Measurements from ENCODE around the gene WAC. TPM values are rescaled to one million over a fixed set of nuclear protein-coding genes. Genes with fewer than 3 reads are reported as not detected.

WAC gene
- total and polyA plus RNA-seq, 2 of the 13 experiments (the other 11 are each of a cell fraction or from before 2014, with no cell fraction given): 69.1 to 96.2 TPM

DNA sequence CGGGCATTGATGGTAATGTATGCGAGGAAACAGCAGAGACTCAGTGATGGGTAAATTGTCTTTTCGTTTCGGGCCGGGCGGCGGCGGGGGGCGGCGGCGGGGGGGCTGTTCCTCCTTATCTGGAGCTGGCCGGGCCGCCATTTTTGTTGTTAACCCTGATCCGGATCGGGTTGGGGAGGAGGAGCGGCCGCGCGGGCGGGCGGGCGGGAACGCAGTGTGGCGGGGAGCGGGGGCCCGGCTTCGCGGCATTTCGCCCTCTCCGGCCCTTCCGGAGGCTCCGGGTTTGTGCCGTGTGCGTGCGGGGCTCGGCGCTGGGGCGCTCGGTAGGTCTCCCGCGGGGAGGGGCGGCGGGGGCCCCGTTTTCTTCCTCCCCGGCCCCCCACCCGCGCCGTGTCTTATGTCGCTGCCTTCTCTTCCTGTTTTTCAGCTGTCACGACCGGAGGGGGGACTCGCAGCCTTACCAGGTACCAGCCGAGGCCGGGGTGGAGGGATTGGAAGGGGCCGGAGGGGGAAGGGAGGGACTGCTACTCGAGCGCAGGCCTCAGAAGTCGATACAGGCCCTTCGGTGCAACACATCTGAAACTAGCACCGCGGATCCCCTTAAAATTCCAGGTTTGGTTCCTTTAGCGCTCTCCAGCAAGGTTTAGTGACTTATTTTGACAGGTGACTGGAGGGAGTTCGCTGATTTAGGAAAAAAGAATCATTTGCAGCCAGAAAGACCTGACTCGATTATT lies 820 bp downstream of the WAC start (continued):
- TF ChIP-seq, protein P1, sequence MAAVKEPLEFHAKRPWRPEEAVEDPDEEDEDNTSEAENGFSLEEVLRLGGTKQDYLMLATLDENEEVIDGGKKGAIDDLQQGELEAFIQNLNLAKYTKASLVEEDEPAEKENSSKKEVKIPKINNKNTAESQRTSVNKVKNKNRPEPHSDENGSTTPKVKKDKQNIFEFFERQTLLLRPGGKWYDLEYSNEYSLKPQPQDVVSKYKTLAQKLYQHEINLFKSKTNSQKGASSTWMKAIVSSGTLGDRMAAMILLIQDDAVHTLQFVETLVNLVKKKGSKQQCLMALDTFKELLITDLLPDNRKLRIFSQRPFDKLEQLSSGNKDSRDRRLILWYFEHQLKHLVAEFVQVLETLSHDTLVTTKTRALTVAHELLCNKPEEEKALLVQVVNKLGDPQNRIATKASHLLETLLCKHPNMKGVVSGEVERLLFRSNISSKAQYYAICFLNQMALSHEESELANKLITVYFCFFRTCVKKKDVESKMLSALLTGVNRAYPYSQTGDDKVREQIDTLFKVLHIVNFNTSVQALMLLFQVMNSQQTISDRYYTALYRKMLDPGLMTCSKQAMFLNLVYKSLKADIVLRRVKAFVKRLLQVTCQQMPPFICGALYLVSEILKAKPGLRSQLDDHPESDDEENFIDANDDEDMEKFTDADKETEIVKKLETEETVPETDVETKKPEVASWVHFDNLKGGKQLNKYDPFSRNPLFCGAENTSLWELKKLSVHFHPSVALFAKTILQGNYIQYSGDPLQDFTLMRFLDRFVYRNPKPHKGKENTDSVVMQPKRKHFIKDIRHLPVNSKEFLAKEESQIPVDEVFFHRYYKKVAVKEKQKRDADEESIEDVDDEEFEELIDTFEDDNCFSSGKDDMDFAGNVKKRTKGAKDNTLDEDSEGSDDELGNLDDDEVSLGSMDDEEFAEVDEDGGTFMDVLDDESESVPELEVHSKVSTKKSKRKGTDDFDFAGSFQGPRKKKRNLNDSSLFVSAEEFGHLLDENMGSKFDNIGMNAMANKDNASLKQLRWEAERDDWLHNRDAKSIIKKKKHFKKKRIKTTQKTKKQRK (IDR thresholded peaks at IDR 0.05; ENCODE audit: low read length): no peak
- no peak for TF ChIP-seq CC2D1A (CRISPR knock-in tag; IDR thresholded peaks at IDR 0.05)
- TF ChIP-seq JUNB (CRISPR knock-in tag; IDR thresholded peaks at IDR 0.05; ENCODE audit: borderline replicate concordance): no peak
- TF ChIP-seq ZNF724P (CRISPR knock-in tag; IDR thresholded peaks at IDR 0.05; ENCODE audit: borderline replicate concordance): no peak
- TF ChIP-seq ZNF230 (CRISPR knock-in tag; IDR thresholded peaks at IDR 0.05): no peak
- TF ChIP-seq, protein P2, sequence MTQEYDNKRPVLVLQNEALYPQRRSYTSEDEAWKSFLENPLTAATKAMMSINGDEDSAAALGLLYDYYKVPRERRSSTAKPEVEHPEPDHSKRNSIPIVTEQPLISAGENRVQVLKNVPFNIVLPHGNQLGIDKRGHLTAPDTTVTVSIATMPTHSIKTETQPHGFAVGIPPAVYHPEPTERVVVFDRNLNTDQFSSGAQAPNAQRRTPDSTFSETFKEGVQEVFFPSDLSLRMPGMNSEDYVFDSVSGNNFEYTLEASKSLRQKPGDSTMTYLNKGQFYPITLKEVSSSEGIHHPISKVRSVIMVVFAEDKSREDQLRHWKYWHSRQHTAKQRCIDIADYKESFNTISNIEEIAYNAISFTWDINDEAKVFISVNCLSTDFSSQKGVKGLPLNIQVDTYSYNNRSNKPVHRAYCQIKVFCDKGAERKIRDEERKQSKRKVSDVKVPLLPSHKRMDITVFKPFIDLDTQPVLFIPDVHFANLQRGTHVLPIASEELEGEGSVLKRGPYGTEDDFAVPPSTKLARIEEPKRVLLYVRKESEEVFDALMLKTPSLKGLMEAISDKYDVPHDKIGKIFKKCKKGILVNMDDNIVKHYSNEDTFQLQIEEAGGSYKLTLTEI (CRISPR knock-in tag; conservative IDR thresholded peaks at IDR 0.05): no peak
- no peak for TF ChIP-seq MEF2D (CRISPR knock-in tag; IDR thresholded peaks at IDR 0.05)
- peak; percentile 29; the same call in 1 of the 2 replicates for TF ChIP-seq ARNTL (CRISPR knock-in tag; IDR thresholded peaks at IDR 0.05)
- TF ChIP-seq, protein P3, sequence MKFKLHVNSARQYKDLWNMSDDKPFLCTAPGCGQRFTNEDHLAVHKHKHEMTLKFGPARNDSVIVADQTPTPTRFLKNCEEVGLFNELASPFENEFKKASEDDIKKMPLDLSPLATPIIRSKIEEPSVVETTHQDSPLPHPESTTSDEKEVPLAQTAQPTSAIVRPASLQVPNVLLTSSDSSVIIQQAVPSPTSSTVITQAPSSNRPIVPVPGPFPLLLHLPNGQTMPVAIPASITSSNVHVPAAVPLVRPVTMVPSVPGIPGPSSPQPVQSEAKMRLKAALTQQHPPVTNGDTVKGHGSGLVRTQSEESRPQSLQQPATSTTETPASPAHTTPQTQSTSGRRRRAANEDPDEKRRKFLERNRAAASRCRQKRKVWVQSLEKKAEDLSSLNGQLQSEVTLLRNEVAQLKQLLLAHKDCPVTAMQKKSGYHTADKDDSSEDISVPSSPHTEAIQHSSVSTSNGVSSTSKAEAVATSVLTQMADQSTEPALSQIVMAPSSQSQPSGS (CRISPR knock-in tag; IDR thresholded peaks at IDR 0.05): no peak
- 0 out of 2 replicates have a peak, but pooled peaks have one; percentile 38 for TF ChIP-seq HDAC1 (CRISPR knock-in tag; IDR thresholded peaks at IDR 0.05)
- peak; percentile 76; the same call in 1 of the 2 replicates for TF ChIP-seq ZNF790 (CRISPR knock-in tag; IDR thresholded peaks at IDR 0.05; ENCODE audit: borderline replicate concordance)
- no peak for TF ChIP-seq ZNF776 (CRISPR knock-in tag; IDR thresholded peaks at IDR 0.05)
- no peak for TF ChIP-seq ZNF180 (CRISPR knock-in tag; IDR thresholded peaks at IDR 0.05; ENCODE audit: borderline replicate concordance, low read depth)
- TF ChIP-seq JUN (CRISPR knock-in tag; IDR thresholded peaks at IDR 0.05): no peak
- no peak for TF ChIP-seq ZFP90 (CRISPR knock-in tag; IDR thresholded peaks at IDR 0.05; ENCODE audit: borderline replicate concordance)
- no peak for TF ChIP-seq TCF12 (IDR thresholded peaks at IDR 0.05)
- no peak for TF ChIP-seq TCF12 (CRISPR knock-in tag; IDR thresholded peaks at IDR 0.05)
- no peak for TF ChIP-seq TAF15 (IDR thresholded peaks at IDR 0.05; ENCODE audit: low read depth, low read length, poor library complexity, severe bottlenecking)
- TF ChIP-seq, protein P4, sequence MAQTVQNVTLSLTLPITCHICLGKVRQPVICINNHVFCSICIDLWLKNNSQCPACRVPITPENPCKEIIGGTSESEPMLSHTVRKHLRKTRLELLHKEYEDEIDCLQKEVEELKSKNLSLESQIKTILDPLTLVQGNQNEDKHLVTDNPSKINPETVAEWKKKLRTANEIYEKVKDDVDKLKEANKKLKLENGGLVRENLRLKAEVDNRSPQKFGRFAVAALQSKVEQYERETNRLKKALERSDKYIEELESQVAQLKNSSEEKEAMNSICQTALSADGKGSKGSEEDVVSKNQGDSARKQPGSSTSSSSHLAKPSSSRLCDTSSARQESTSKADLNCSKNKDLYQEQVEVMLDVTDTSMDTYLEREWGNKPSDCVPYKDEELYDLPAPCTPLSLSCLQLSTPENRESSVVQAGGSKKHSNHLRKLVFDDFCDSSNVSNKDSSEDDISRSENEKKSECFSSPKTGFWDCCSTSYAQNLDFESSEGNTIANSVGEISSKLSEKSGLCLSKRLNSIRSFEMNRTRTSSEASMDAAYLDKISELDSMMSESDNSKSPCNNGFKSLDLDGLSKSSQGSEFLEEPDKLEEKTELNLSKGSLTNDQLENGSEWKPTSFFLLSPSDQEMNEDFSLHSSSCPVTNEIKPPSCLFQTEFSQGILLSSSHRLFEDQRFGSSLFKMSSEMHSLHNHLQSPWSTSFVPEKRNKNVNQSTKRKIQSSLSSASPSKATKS (CRISPR knock-in tag; IDR thresholded peaks at IDR 0.05): no peak
- TF ChIP-seq ZNF234 (CRISPR knock-in tag; conservative IDR thresholded peaks at IDR 0.05): no peak
- TF ChIP-seq HOXA3 (CRISPR knock-in tag; IDR thresholded peaks at IDR 0.05): no peak
- TF ChIP-seq ZSCAN22 (CRISPR knock-in tag; IDR thresholded peaks at IDR 0.05): no peak
